CD4-positive, alpha-beta T cell (primary cell): ENCODE data around the gene GAPDH. TPM values are rescaled to one million over a fixed set of nuclear protein-coding genes. Genes with fewer than 3 reads are reported as not detected.
A peak's percentile ranks its signal among the peaks of the same experiment; 100 is the strongest.

ENCODE experiments used
- ATAC-seq: fragments of 200-7000 bp; cut with Tn5 transposase; one replicate; pipeline ENCODE4 v1.10.0; 2022; ENCODE audit warnings: mild to moderate bottlenecking; ENCODE audit not compliant: poor library complexity
- CTCF ChIA-PET: fragments of 350-600 bp; sonication (Branson Sonifier 250); formaldehyde crosslinking; loops from one replicate; lab custom pipeline; 2021; ENCODE audit warnings: antibody characterized with exemption, inconsistent platforms; lab: Charles Lee
- POLR2A ChIA-PET: fragments of 350-600 bp; sonication (Branson Sonifier 250); formaldehyde crosslinking; loops from one replicate; lab custom pipeline; 2021; ENCODE audit warnings: antibody characterized with exemption, inconsistent platforms; lab: Charles Lee
- DNase-seq, 14 experiments: peaks; one replicate each; pipeline ENCODE4 v3.0.0-alpha.2; 2013 to 2020; ENCODE audit warnings: mixed read lengths in 2 of 14
- H3K27ac ChIP-seq, 2 donors: one replicate each; pipeline versions ENCODE4 v1.5.1 to v1.7.0; 2013; ENCODE audit warnings: low read length in 2 of 2, low read depth in 1 of 2, mild to moderate bottlenecking in 1 of 2
- H3K27me3 ChIP-seq, 2 experiments: 1 replicate in 1 of 2; 2 replicates in 1 of 2; pipeline versions ENCODE4 v1.6.1 to v1.7.0; 2013; ENCODE audit warnings: low read length in 2 of 2, control low read depth in 1 of 2, mild to moderate bottlenecking in 1 of 2, moderate library complexity in 1 of 2; ENCODE audit not compliant: insufficient read depth in 2 of 2, control insufficient read depth in 1 of 2
- H3K36me3 ChIP-seq: one replicate; pipeline ENCODE4 v1.6.1; 2013; ENCODE audit warnings: low read length, control low read depth; ENCODE audit not compliant: insufficient read depth
- H3K4me1 ChIP-seq: one replicate; pipeline ENCODE4 v1.6.1; 2013; ENCODE audit warnings: low read length, control low read depth; ENCODE audit not compliant: insufficient read depth
- H3K4me3 ChIP-seq: one replicate; pipeline ENCODE4 v1.5.1; 2013; ENCODE audit warnings: mild to moderate bottlenecking, low read length, moderate library complexity
- H3K9me3 ChIP-seq, 2 experiments: 1 replicate in 1 of 2; 2 replicates in 1 of 2; pipeline versions ENCODE4 v1.6.1 to v1.7.0; 2013; ENCODE audit warnings: low read length in 2 of 2, mild to moderate bottlenecking in 2 of 2, control low read depth in 1 of 2, moderate library complexity in 1 of 2; ENCODE audit not compliant: control insufficient read depth in 1 of 2, insufficient read depth in 1 of 2
- H3K27ac Mint-ChIP-seq: one replicate; pipeline ENCODE4 v1.8.0; 2020; ENCODE audit warnings: mixed read lengths
- H3K27me3 Mint-ChIP-seq: one replicate; pipeline ENCODE4 v1.8.0; 2021; ENCODE audit warnings: mixed read lengths
- H3K36me3 Mint-ChIP-seq: one replicate; pipeline ENCODE4 v1.8.0; 2021; ENCODE audit warnings: low read depth, mixed read lengths
- H3K4me1 Mint-ChIP-seq: one replicate; pipeline ENCODE4 v1.8.0; 2021; ENCODE audit warnings: low read depth, mixed read lengths
- H3K4me3 Mint-ChIP-seq: one replicate; pipeline ENCODE4 v1.8.0; 2020; ENCODE audit warnings: mild to moderate bottlenecking, mixed read lengths
- H3K9me3 Mint-ChIP-seq: one replicate; pipeline ENCODE4 v1.8.0; 2020; ENCODE audit warnings: mixed read lengths
- CTCF ChIP-seq: fragments of 200-600 bp; IDR thresholded peaks from one replicate; pipeline ENCODE4 v1.8.0; 2022; ENCODE audit warnings: antibody characterized with exemption, mild to moderate bottlenecking
- intact Hi-C, 2 experiments: fragments of 100-400 bp; cut with DNase I in 1 of 2; cut with micrococcal nuclease in 1 of 2; formaldehyde crosslinking; loops; one replicate each; pipeline versions ENCODE4 v1.15.1 to v1.9.0; 2023 to 2025; cut with DNase I, micrococcal nuclease
- total RNA-seq, 174 experiments: library from RNA in 2 of 174; stranded (reverse) in 2 of 174; gene quantifications; one replicate each; pipeline ENCODE4 v1.2.3 and lab custom pipeline; 2021 to 2026

The GAPDH gene
- total RNA-seq, 2 experiments from 2014 or later = 498 to 508 TPM

DNA sequence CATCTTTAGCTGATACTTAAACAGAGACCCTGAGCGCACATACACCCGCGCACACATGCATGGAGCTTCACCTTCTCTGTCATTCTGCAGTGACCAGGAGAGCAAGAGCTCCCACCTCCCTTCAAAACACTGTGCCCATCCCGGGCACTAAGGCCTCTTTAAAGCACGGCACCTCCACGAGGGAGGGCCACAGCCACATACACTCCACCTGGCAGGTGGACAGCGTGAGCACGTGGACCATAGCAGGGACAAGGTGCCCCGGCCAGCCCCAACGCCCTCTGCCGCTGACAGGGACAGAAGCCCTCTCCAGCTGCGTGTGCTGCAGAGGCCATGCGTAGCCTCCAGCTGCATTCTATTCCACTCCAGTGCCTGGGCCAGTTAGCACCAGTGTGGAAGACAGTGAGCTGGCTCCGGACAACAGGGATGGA, 5.4 kb downstream of the GAPDH start:
- H3K9me3 Mint-ChIP-seq = no peaks in the 10 kb centered on the region
- H3K27me3 Mint-ChIP-seq = no peaks in the 10 kb centered on the region
- no peak for DNase-seq
- Histone ChIP-seq H3K4me3 (no peak overlapping the region), H3K36me3 (peaks cover 42% of the 10 kb centered on the region), H3K27me3 (no peaks in the 10 kb centered on the region), H3K4me1 (peaks cover 74% of the 10 kb centered on the region), H3K9me3 (peaks cover 0 to 4% of the 10 kb centered on the region in 2 experiments), H3K27ac (no peak overlapping the region)
- intact Hi-C loops = loop anchor here in 1 of 2 experiments (2.0 to 5.0 kb wide), 2 partner anchors 205 to 217 kb away; no protein-coding TSS in a partner anchor
- ATAC-seq = no peak
- H3K4me1 Mint-ChIP-seq = peaks cover 64% of the 10 kb centered on the region
- peak overlapping the region; percentile 84 for H3K4me3 Mint-ChIP-seq
- peaks cover 71% of the 10 kb centered on the region for H3K36me3 Mint-ChIP-seq
- CTCF ChIA-PET = interaction anchor here (0.9 to 3.0 kb wide), 4 partner anchors 70 to 116 kb away, joined by 3 to 39 read pairs (median 12); partner anchors contain the start of gene VAMP1
- H3K27ac Mint-ChIP-seq = peak overlapping the region; percentile 90
- POLR2A ChIA-PET = interaction anchor here (0.6 to 6.5 kb wide), 7 partner anchors 69 to 310 kb away, joined by 3 to 42 read pairs (median 11); partner anchors contain the start of genes TAPBPL and VAMP1
- TF ChIP-seq CTCF = no peak

DNA sequence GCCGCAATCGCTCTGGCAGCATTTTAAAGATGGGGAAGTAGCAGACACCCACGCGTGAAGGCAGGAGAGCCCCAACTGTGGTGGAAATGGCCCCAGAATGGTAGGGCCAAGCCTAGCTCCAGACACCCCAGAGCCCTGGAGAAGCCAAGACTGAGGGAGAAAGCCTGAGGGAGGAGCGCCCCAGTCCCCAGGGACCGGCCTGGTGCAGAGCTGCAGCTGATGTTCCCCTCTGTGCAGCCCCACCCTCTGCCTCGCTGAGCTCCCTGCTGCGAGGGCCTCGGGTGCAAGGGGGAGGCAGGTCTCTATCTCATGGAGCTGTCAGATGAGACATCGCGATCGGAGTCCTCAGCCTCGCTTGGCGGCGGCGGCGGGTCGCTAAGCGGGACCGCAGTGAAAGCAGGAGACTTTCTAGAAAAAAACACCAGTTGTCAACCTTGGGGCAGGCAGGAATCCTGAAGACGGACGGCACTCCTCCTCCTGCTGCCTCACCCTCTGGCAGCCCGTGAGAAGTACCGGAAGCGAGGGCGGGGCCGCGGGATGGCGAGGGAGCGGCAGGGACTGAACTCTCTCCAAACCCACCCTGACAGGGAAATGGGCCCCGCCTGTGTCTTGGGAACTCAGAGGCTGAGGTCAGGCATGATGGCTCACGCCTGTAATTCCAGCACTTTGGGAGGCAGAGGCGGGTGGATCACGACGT, 6.0 kb downstream of the GAPDH start:
- Mint-ChIP-seq H3K27me3 (no peaks in the 10 kb centered on the region), H3K4me1 (peaks cover 59% of the 10 kb centered on the region), H3K4me3 (peak overlapping the region; percentile 84), H3K9me3 (no peaks in the 10 kb centered on the region), H3K36me3 (peaks cover 66% of the 10 kb centered on the region), H3K27ac (peak overlapping the region; percentile 90)
- ChIA-PET POLR2A (interaction anchor here (1.0 to 6.5 kb wide), 9 partner anchors 11 to 209 kb away, joined by 3 to 42 read pairs (median 5); partner anchors contain the start of genes TAPBPL and VAMP1), CTCF (interaction anchor here (0.9 to 3.0 kb wide), 3 partner anchors 14 to 116 kb away, joined by 3 to 22 read pairs (median 4); partner anchors contain the start of gene VAMP1)
- peaks cover 43% of the 10 kb centered on the region for H3K36me3 ChIP-seq
- ATAC-seq (peak; percentile 37), DNase-seq (peak in 10 of 14 experiments; percentile 33 to 67 (median 54))
- no peak for TF ChIP-seq CTCF
- H3K4me3 ChIP-seq = peak overlapping the region; percentile 26
- H3K4me1 ChIP-seq = peaks cover 72% of the 10 kb centered on the region
- intact Hi-C loops = no loop called here
- peaks cover 0 to 4% of the 10 kb centered on the region in 2 experiments for H3K9me3 ChIP-seq
- no peaks in the 10 kb centered on the region for H3K27me3 ChIP-seq
- no peak overlapping the region for H3K27ac ChIP-seq

DNA sequence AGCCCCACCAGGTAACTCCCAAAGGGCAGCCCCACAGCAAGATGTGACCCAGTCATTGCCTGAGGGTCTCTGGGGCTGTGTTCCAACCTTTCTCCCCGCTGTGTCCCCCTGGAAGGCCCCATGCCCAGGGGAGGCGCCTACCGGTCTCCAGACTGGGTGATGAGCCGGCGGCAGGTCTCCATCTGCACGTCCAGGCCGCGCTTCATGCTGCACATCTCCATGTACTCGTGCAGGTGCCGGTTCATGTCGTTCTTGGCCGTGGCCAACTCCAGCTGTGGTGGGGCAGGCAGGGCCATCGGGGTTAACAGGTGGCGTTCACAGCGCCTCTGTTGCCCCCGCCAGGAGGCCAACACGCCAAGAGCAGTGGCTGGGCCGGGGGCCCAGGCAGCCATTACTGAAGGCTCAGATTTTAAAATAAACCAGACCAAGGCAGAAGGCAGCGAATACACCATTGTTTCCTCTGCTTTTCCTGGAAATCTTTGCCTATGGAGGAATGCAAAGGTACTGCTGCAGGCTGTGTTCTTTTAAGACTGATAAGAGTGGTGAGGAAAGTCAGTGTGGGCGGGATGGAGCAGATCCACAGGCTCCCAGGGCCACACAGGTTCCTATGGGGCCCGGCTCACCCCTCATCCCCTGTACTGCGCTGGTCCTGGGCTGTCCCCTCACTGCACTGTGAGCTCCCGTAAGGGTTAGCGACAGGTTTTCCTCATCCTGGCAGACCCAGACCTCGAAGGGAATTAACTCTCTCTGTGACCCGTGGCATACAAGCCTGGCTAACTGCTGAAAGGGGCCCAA, 7.3 kb downstream of the GAPDH start:
- Histone ChIP-seq H3K36me3 (peaks cover 42% of the 10 kb centered on the region), H3K9me3 (peaks cover 0 to 4% of the 10 kb centered on the region in 2 experiments), H3K4me1 (peaks cover 60% of the 10 kb centered on the region), H3K4me3 (no peak overlapping the region), H3K27me3 (no peaks in the 10 kb centered on the region), H3K27ac (no peak overlapping the region)
- no peak for TF ChIP-seq CTCF
- Mint-ChIP-seq H3K4me3 (peak overlapping the region; percentile 84), H3K4me1 (peaks cover 47% of the 10 kb centered on the region), H3K27me3 (no peaks in the 10 kb centered on the region), H3K36me3 (peaks cover 65% of the 10 kb centered on the region), H3K9me3 (no peaks in the 10 kb centered on the region), H3K27ac (peak overlapping the region; percentile 90)
- ChIA-PET POLR2A (interaction anchor here (0.6 to 3.1 kb wide), 7 partner anchors 10 to 210 kb away, joined by 3 to 12 read pairs (median 3); partner anchors contain the start of gene VAMP1), CTCF (interaction anchor here (0.6 to 1.1 kb wide), 3 partner anchors 12 to 16 kb away, joined by 4 to 5 read pairs (median 4); no protein-coding TSS in a partner anchor)
- ATAC-seq = no peak
- intact Hi-C loops = no loop called here
- no peak for DNase-seq
